RWPE2 (cell line): Measurements from ENCODE around the gene TGFB1.
"Not testable (repeated sequence)": the region's sequence is repeated elsewhere in the genome, so short reads cannot be mapped to it uniquely, and the experiment has no call there.

Experiments used
- ATAC-seq: fragments of 200-7000 bp; cut with Tn5 transposase; 3 replicates; pipeline ENCODE4 v1.9.1; 2021; ENCODE audit warnings: low read depth
- DNase-seq: peaks from one replicate; pipeline ENCODE4 v3.0.0-alpha.2; 2020; ENCODE audit warnings: low spot score
- H3K27ac ChIP-seq: fragments of 450-650 bp; 2 replicates; pipeline ENCODE4 v1.5.1; 2017; ENCODE audit warnings: mild to moderate bottlenecking; ENCODE audit not compliant: poor library complexity, severe bottlenecking
- H3K27me3 ChIP-seq: fragments of 250-450 bp; sonication (Bioruptor Pico); 2 replicates; pipeline ENCODE4 v1.5.1; 2021; ENCODE audit warnings: mild to moderate bottlenecking, moderate library complexity; ENCODE audit not compliant: insufficient read depth, poor library complexity, severe bottlenecking
- H3K36me3 ChIP-seq: fragments of 250-450 bp; sonication (Bioruptor Pico); 2 replicates; pipeline ENCODE4 v1.5.1; 2020; ENCODE audit warnings: low read depth, mild to moderate bottlenecking, moderate library complexity
- H3K4me1 ChIP-seq: fragments of 250-450 bp; sonication (Bioruptor Pico); 2 replicates; pipeline ENCODE4 v1.5.1; 2021; ENCODE audit warnings: mild to moderate bottlenecking, moderate library complexity; ENCODE audit not compliant: insufficient read depth, poor library complexity, severe bottlenecking
- H3K4me3 ChIP-seq: fragments of 250-450 bp; sonication (Bioruptor Pico); 2 replicates; pipeline ENCODE4 v1.5.1; 2021; ENCODE audit warnings: mild to moderate bottlenecking, moderate library complexity; ENCODE audit not compliant: severe bottlenecking
- H3K9me3 ChIP-seq: fragments of 250-450 bp; sonication (Bioruptor Pico); 2 replicates; pipeline ENCODE4 v1.5.1; 2021; ENCODE audit warnings: mild to moderate bottlenecking, moderate library complexity; ENCODE audit not compliant: severe bottlenecking
- TF ChIP-seq, protein P1 (sequence below): fragments of 450-650 bp; IDR thresholded peaks from one replicate; pipeline ENCODE4 v1.5.1; 2017; ENCODE audit warnings: mild to moderate bottlenecking, moderate library complexity; ENCODE audit not compliant: poor library complexity, severe bottlenecking

Gene TGFB1

DNA sequence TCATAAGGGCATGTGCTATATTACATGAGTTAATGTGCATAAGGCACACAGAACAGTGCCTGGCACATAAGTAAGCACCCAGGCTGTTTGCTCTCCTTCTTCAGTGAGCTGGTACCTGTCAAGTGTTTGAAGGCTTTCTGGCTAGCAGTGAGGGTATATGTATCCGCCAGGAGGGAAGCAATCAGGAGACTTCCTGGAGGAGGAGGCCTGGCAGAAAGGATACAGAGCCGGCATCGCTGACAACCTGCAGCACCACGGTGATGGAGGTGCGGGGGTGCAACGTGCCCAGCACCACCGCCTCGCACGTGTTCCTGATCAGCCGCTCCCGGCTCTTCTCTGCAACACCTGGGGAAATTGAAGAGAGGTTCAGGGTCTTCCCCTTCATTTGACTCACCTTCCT is 37.9 kb upstream of the TGFB1 start:
- no peak overlapping the region for H3K4me3 ChIP-seq
- H3K27me3 ChIP-seq: no peaks in the 10 kb centered on the region
- peaks cover 22% of the 10 kb centered on the region for H3K36me3 ChIP-seq
- no peak for DNase-seq
- no peaks in the 10 kb centered on the region for H3K9me3 ChIP-seq
- peaks cover under 1% of the 10 kb centered on the region for H3K4me1 ChIP-seq
- ATAC-seq: no peak
- no peak overlapping the region for H3K27ac ChIP-seq
- TF ChIP-seq, protein P1, sequence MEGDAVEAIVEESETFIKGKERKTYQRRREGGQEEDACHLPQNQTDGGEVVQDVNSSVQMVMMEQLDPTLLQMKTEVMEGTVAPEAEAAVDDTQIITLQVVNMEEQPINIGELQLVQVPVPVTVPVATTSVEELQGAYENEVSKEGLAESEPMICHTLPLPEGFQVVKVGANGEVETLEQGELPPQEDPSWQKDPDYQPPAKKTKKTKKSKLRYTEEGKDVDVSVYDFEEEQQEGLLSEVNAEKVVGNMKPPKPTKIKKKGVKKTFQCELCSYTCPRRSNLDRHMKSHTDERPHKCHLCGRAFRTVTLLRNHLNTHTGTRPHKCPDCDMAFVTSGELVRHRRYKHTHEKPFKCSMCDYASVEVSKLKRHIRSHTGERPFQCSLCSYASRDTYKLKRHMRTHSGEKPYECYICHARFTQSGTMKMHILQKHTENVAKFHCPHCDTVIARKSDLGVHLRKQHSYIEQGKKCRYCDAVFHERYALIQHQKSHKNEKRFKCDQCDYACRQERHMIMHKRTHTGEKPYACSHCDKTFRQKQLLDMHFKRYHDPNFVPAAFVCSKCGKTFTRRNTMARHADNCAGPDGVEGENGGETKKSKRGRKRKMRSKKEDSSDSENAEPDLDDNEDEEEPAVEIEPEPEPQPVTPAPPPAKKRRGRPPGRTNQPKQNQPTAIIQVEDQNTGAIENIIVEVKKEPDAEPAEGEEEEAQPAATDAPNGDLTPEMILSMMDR: no peak

DNA sequence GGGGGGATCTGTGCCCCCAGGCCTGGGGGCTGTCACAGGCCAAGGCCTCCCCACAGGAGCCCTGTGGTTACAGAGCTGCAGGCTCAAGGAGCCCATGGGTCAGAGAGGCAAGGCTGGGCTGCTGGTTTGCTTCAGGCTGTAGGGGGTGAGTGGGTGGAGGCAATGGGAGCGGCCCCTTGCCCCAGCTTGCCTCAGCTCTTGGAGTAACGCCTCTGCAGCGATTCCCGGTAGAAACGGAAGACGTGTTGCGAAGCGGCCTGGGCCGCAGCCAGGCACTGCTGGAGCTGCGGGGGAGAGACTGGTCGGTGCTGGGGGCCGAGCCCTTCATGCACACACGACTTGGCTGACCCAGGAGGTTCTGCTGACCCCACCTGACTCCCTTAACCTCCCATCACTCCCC is 32.7 kb upstream of the TGFB1 start:
- ATAC-seq: peak; percentile 60
- H3K36me3 ChIP-seq: peaks cover 19% of the 10 kb centered on the region

DNA sequence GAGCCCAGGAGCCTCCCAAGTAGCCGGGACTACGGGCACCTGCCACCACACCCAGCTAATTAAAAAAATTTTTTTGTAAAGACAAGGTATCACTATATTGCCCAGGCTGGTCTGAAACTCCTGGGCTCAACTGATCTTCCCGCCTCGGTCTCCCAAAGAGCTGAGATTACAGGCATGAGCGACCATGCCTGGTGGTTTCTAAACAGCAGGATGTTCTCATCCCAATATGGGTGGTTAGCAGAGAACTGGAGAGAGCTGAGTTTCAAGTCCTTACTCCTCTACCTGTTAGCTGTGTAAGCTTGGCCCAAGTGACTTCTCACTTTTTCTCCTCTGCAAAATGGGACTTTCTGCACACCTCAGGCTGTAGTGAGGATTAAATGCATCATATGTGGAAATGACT is 30.6 kb upstream of the TGFB1 start:
- TF ChIP-seq, protein P1: no peak
- DNase-seq (no peak), ATAC-seq (no peak)
- Histone ChIP-seq H3K27me3 (no peaks in the 10 kb centered on the region), H3K4me3 (no peak overlapping the region), H3K27ac (no peak overlapping the region), H3K9me3 (no peaks in the 10 kb centered on the region), H3K36me3 (peaks cover 5% of the 10 kb centered on the region; the same call in 1 of the 2 replicates), H3K4me1 (peaks cover 12% of the 10 kb centered on the region)

More for the DNA sequence above, 32.7 kb upstream of the TGFB1 start:
- TF ChIP-seq, protein P1: no peak
- H3K4me1 ChIP-seq: peaks cover 8% of the 10 kb centered on the region
- peak overlapping the region; percentile 21 for H3K27ac ChIP-seq
- DNase-seq: no peak
- H3K27me3 ChIP-seq: no peaks in the 10 kb centered on the region
- H3K4me3 ChIP-seq: no peak overlapping the region
- H3K9me3 ChIP-seq: no peaks in the 10 kb centered on the region

DNA sequence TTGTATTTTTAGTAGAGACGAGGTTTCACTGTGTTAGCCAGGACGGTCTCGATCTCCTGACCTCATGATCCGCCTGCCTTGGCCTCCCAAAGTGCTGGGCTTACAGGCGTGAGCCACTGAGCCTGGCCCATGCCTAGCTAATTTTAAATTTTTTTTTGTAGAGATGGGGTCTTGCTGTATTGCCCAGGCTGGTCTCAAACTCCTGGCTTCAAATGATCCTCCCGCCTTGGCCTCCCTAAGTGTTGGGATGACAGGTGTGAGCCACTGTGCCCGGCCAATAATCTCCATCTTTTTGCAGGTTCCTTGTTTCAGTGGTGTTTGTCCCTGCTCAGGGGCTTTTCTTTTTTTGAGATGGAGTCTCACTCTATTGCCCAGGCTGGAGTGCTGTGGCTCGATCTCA is 27.8 kb upstream of the TGFB1 start:
- H3K36me3 ChIP-seq, H3K9me3 ChIP-seq, H3K4me3 ChIP-seq, DNase-seq, ATAC-seq, H3K27me3 ChIP-seq, H3K27ac ChIP-seq: not testable (repeated sequence)
- H3K4me1 ChIP-seq: peaks cover 10% of the 10 kb centered on the region

DNA sequence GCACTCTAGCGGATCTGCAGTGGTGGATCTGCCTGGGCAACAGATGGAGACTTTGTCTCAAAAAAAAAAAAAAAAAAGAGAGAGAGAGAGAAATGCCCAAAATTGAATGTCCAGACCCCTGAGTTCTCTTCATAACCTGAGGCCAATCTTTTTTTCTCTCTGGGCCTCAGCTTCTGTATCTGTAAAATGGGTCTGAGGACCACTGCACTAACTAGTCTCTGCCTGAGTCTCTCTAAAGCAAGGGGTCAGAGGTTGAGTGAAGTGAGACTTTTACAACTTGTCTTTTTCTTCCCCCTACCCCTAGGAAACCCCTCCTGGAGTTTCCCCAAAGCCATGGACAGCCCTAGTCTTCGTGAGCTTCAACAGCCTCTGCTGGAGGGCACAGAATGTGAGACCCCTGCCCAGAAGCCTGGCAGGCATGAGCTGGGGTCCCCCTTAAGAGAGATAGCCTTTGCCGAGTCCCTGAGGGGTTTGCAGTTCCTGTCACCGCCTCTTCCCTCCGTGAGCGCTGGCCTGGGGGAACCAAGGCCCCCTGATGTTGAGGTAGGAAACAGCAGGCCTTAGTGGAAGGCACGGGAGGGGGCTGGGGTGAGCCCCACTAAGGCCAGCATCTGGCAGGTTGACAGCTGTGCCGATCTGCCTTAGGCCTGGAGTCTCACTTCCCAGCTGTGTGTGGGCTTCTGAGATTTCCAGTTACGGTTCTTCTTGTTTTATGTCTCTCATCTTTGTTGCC is 24.4 kb upstream of the TGFB1 start:
- Histone ChIP-seq H3K36me3 (no peaks in the 10 kb centered on the region), H3K4me1 (peaks cover 13% of the 10 kb centered on the region), H3K4me3 (no peak overlapping the region), H3K27me3 (no peaks in the 10 kb centered on the region), H3K27ac (no peak overlapping the region), H3K9me3 (no peaks in the 10 kb centered on the region)
- DNase-seq (no peak), ATAC-seq (no peak)
- TF ChIP-seq, protein P1: no peak
